Endothelial cell of umbilical vein (primary cell): ENCODE results near the gene DCAF4. TPM values are rescaled to one million over a fixed set of nuclear protein-coding genes. Genes with fewer than 3 reads are reported as not detected.
"Not testable (repeated sequence)": the region's sequence is repeated elsewhere in the genome, so short reads cannot be mapped to it uniquely, and the experiment has no call there.

Experiments
- BruUV-seq: library from RNA; stranded (reverse); fragments of 400-500 nt; replicated peaks from 2 replicates; lab custom pipeline; 2021; lab: Mats Ljungman, UMichigan
- CTCF ChIA-PET: fragments of 300-600, 350-600 bp; sonication (Branson Sonifier 250); formaldehyde crosslinking; loops from one replicate; lab custom pipeline; 2021; ENCODE audit warnings: antibody characterized with exemption, inconsistent platforms; lab: Charles Lee
- POLR2A ChIA-PET: fragments of 300-600, 350-600 bp; sonication (Branson Sonifier 250); formaldehyde crosslinking; loops from one replicate; lab custom pipeline; 2021; ENCODE audit warnings: antibody characterized with exemption, inconsistent platforms; lab: Charles Lee
- DNase-seq: peaks from one replicate; pipeline ENCODE4 v3.0.0-alpha.2; 2011; ENCODE audit warnings: low read depth, low spot score
- FAIRE-seq: peaks from 2 replicates; lab custom pipeline; 2011; peaks lifted over from hg19 to GRCh38; lab: Jason Lieb, UNC
- H2AFZ ChIP-seq: 2 replicates; pipeline ENCODE4 v1.6.0; 2012; ENCODE audit warnings: low read depth, low read length, control low read depth, inconsistent platforms
- H3K27ac ChIP-seq: 2 replicates; pipeline ENCODE4 v1.5.1; 2011; ENCODE audit warnings: low read depth, mild to moderate bottlenecking, control low read depth, low read length, moderate library complexity; ENCODE audit not compliant: insufficient read depth
- H3K27me3 ChIP-seq, 2 experiments: 2 replicates each; pipeline versions ENCODE4 v1.6.0 to v1.6.1; 2011; ENCODE audit warnings: low read length in 2 of 2, mixed read lengths in 1 of 2; ENCODE audit not compliant: control insufficient read depth in 2 of 2, insufficient read depth in 2 of 2
- H3K36me3 ChIP-seq, 2 experiments: 2 replicates in 1 of 2; 3 replicates in 1 of 2; pipeline ENCODE4 v1.5.1; 2011; ENCODE audit warnings: low read length in 2 of 2, mild to moderate bottlenecking in 1 of 2, moderate library complexity in 1 of 2; ENCODE audit not compliant: control insufficient read depth in 2 of 2, insufficient read depth in 2 of 2; ENCODE audit errors: extremely low read depth in 1 of 2
- H3K4me1 ChIP-seq: 3 replicates; pipeline ENCODE4 v1.5.1; 2011; ENCODE audit warnings: mild to moderate bottlenecking, low read length; ENCODE audit not compliant: control insufficient read depth, insufficient read depth; ENCODE audit errors: extremely low read depth
- H3K4me2 ChIP-seq: 2 replicates; pipeline ENCODE4 v1.6.1; 2011; ENCODE audit warnings: low read length, control low read depth, mixed read lengths; ENCODE audit not compliant: insufficient read depth
- H3K4me3 ChIP-seq, 3 experiments: fragments of 200-600 bp in 1 of 3; sonication (generic), shearing (Covaris generic) in 1 of 3; replicated peaks in 1 of 3; 2 replicates each; pipeline ENCODE4 v1.5.1; 2011 to 2016; ENCODE audit warnings: control low read depth in 3 of 3, low read length in 3 of 3, mild to moderate bottlenecking in 2 of 3, inconsistent platforms in 1 of 3, low read depth in 1 of 3, moderate library complexity in 1 of 3; ENCODE audit not compliant: insufficient read depth in 1 of 3
- H3K79me2 ChIP-seq: 2 replicates; pipeline ENCODE4 v1.6.0; 2012; ENCODE audit warnings: low read length, inconsistent platforms; ENCODE audit not compliant: control insufficient read depth, insufficient read depth
- H3K9ac ChIP-seq: replicated peaks from 2 replicates; pipeline ENCODE3; 2011; ENCODE audit warnings: low read length, control low read depth; ENCODE audit not compliant: insufficient read depth; ENCODE audit errors: extremely low read depth
- H3K9me1 ChIP-seq: replicated peaks from 3 replicates; pipeline ENCODE4 v1.6.0; 2011; ENCODE audit warnings: mild to moderate bottlenecking, low read length; ENCODE audit not compliant: control insufficient read depth, insufficient read depth; ENCODE audit errors: extremely low read depth
- H3K9me3 ChIP-seq: replicated peaks from 2 replicates; pipeline ENCODE4 v1.5.1; 2012; ENCODE audit warnings: low read length, inconsistent platforms; ENCODE audit not compliant: control insufficient read depth, insufficient read depth
- H4K20me1 ChIP-seq: replicated peaks from 2 replicates; pipeline ENCODE3; 2011; ENCODE audit warnings: mild to moderate bottlenecking, low read length; ENCODE audit not compliant: control insufficient read depth, insufficient read depth; ENCODE audit errors: extremely low read depth
- GATA2 ChIP-seq: IDR thresholded peaks from 2 replicates; pipeline ENCODE4 v1.7.0; 2011; ENCODE audit warnings: low read depth, mild to moderate bottlenecking, moderate library complexity, mixed read lengths, low read length; ENCODE audit not compliant: insufficient read length, insufficient read depth
- JUN ChIP-seq: IDR thresholded peaks from 2 replicates; pipeline ENCODE4 v1.6.1; 2011; ENCODE audit warnings: borderline replicate concordance, low read depth; ENCODE audit not compliant: insufficient read length, insufficient read depth
- dilution Hi-C: fragments of 300-500 bp; cut with MboI; formaldehyde crosslinking; loops from one replicate; pipeline ENCODE4 v1.15.0; 2019; ENCODE audit warnings: low sequenced_read_pairs; ENCODE audit not compliant: extremely low pct_ligation_motif_present
- intact Hi-C: fragments of 100-400 bp; cut with micrococcal nuclease; formaldehyde crosslinking; loops from one replicate; pipeline ENCODE4 v1.10.0; 2022
- polyA plus RNA-seq, 4 experiments: library from polyadenylated mRNA; depleted of rRNA in 3 of 4; stranded (reverse) in 3 of 4; unstranded in 1 of 4; fragments of >200 nt; gene quantifications; 2 replicates each; pipeline versions ENCODE4 v1.2.1 to v1.2.3, GENCODE V29; 2011 to 2012; ENCODE audit warnings: missing spikeins in 1 of 4
- total RNA-seq: library from RNA; stranded (reverse); gene quantifications from 2 replicates; pipeline ENCODE4 v1.2.3, GENCODE V29; 2021
- TF ChIP-seq, protein P1 (sequence below), 2 donors: IDR thresholded peaks; 1 replicate in 1 of 2; 2 replicates in 1 of 2; pipeline ENCODE4 v1.5.1; 2011; ENCODE audit warnings: low read length in 2 of 2, mild to moderate bottlenecking in 2 of 2, moderate library complexity in 2 of 2, control low read depth in 1 of 2, inconsistent platforms in 1 of 2, low read depth in 1 of 2; ENCODE audit not compliant: insufficient read depth in 1 of 2; ENCODE audit errors: extremely low read depth in 1 of 2

Gene DCAF4
- total and polyA plus RNA-seq, 2 donors (not counting 3 experiments of a cell fraction or from before 2014, with no cell fraction given), result 8.6 to 15.8 TPM

DNA sequence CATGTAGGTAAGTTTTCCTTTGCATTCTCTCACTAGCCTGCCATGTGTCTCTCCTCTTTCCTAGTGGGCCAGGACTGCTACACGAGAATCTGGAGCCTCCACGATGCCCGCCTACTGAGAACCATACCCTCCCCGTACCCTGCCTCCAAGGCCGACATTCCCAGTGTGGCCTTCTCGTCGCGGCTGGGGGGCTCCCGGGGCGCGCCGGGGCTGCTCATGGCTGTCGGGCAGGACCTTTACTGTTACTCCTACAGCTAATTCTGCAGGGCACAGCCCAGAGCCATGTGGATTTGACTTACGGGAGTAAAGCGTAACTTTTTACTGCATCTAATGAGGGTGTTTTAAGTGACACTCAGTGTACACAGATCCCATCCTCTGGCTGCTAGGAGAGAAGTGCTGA lies 32.3 kb downstream of the DCAF4 start:
- Histone ChIP-seq H3K4me2 (no peak overlapping the region), H3K4me1 (no peaks in the 10 kb centered on the region), H3K4me3 (no peak overlapping the region), H3K27ac (no peak overlapping the region), H3K79me2 (no peaks in the 10 kb centered on the region), H3K9ac (no peak overlapping the region), H3K9me3 (no peaks in the 10 kb centered on the region), H2AFZ (no peak overlapping the region), H3K36me3 (peaks cover 0 to 2% of the 10 kb centered on the region in 2 experiments), H4K20me1 (no peaks in the 10 kb centered on the region), H3K9me1 (no peaks in the 10 kb centered on the region), H3K27me3 (no peaks in the 10 kb centered on the region)
- no TSS peak for BruUV-seq
- no peak for FAIRE-seq
- no peak for TF ChIP-seq JUN
- no peak for TF ChIP-seq GATA2
- TF ChIP-seq, protein P1, sequence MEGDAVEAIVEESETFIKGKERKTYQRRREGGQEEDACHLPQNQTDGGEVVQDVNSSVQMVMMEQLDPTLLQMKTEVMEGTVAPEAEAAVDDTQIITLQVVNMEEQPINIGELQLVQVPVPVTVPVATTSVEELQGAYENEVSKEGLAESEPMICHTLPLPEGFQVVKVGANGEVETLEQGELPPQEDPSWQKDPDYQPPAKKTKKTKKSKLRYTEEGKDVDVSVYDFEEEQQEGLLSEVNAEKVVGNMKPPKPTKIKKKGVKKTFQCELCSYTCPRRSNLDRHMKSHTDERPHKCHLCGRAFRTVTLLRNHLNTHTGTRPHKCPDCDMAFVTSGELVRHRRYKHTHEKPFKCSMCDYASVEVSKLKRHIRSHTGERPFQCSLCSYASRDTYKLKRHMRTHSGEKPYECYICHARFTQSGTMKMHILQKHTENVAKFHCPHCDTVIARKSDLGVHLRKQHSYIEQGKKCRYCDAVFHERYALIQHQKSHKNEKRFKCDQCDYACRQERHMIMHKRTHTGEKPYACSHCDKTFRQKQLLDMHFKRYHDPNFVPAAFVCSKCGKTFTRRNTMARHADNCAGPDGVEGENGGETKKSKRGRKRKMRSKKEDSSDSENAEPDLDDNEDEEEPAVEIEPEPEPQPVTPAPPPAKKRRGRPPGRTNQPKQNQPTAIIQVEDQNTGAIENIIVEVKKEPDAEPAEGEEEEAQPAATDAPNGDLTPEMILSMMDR (IDR thresholded peaks at IDR 0.05; ENCODE audit: extremely low read depth in 1 of 2, insufficient read depth in 1 of 2, low read depth in 1 of 2, low read length in 2 of 2), result no peak
- POLR2A ChIA-PET, result no interaction called here
- CTCF ChIA-PET, result interaction anchor here (1.3 to 1.6 kb wide), 2 partner anchors 10 to 444 kb away, joined by 5 to 6 read pairs; no protein-coding TSS in a partner anchor
- intact Hi-C loops (no loop called here), dilution Hi-C loops (no loop called here)
- no peak for DNase-seq

DNA sequence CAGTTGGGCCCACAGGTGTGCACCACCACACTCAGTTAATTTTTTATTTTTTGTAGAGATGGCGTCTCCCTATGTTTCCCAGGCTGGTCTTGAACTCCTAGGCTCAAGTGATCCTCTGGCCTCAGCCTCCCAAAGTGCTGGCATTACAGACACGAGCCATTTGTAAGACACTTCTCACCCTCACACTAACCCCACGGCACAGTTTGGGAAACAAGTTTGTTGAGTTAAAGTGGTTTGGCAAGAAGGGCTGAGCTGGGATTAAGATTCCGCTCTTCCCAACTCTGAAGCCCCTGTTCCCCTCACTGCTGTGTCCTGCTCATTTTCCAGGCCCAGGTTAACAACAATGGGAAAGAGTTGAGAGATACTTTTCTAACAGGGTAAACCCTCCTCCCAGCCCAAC lies 34.8 kb downstream of the DCAF4 start:
- H4K20me1 ChIP-seq, H3K4me2 ChIP-seq, dilution Hi-C loops, H3K9ac ChIP-seq, POLR2A ChIA-PET, H3K4me3 ChIP-seq, DNase-seq, intact Hi-C loops, BruUV-seq, CTCF ChIA-PET, FAIRE-seq, H3K27ac ChIP-seq, H2AFZ ChIP-seq, H3K79me2 ChIP-seq, H3K9me3 ChIP-seq, H3K9me1 ChIP-seq, H3K4me1 ChIP-seq, H3K27me3 ChIP-seq, H3K36me3 ChIP-seq: not testable (repeated sequence)
